Activated CD4-positive, alpha-beta T cell treated with anti-CD3 and anti-CD28 coated beads, Interleukin-2, amount 10 ng/mL, durations not matched to agents 7 days and 5 days (primary cell): ENCODE results near the gene NWD2. TPM values are rescaled to one million over a fixed set of nuclear protein-coding genes. Genes with fewer than 3 reads are reported as not detected.
"Not testable (repeated sequence)": the region's sequence is repeated elsewhere in the genome, so short reads cannot be mapped to it uniquely, and the experiment has no call there.

Experiments
- CTCF ChIA-PET: fragments of 350-600 bp; sonication (Branson Sonifier 250); formaldehyde crosslinking; loops from one replicate; lab custom pipeline; 2021; ENCODE audit warnings: antibody characterized with exemption; lab: Charles Lee
- POLR2A ChIA-PET: fragments of 350-600 bp; sonication (Branson Sonifier 250); formaldehyde crosslinking; loops from one replicate; lab custom pipeline; 2021; ENCODE audit warnings: antibody characterized with exemption; lab: Charles Lee
- DNase-seq: peaks from one replicate; pipeline ENCODE4 v3.0.0-alpha.2; 2020
- H3K27ac Mint-ChIP-seq: one replicate; pipeline ENCODE4 v1.8.0; 2021; ENCODE audit warnings: mild to moderate bottlenecking, moderate library complexity, mixed read lengths
- H3K27me3 Mint-ChIP-seq: one replicate; pipeline ENCODE4 v1.8.0; 2021; ENCODE audit warnings: mixed read lengths
- H3K36me3 Mint-ChIP-seq: one replicate; pipeline ENCODE4 v1.8.0; 2021; ENCODE audit warnings: low read depth, mixed read lengths
- H3K4me1 Mint-ChIP-seq: one replicate; pipeline ENCODE4 v1.8.0; 2021; ENCODE audit warnings: mixed read lengths
- H3K4me3 Mint-ChIP-seq: one replicate; pipeline ENCODE4 v1.8.0; 2021; ENCODE audit warnings: mild to moderate bottlenecking, moderate library complexity, mixed read lengths
- H3K9me3 Mint-ChIP-seq: one replicate; pipeline ENCODE4 v1.8.0; 2021; ENCODE audit warnings: mixed read lengths
- total RNA-seq, 2 experiments: library from RNA; stranded (reverse); gene quantifications; one replicate each; pipeline ENCODE4 v1.2.3, GENCODE V29; 2021

Gene NWD2
- total RNA-seq, 2 experiments from 2014 or later: not detected

GRCh38 chr4:37388681-37389365, 144.3 kb downstream of the NWD2 start:
- ChIA-PET POLR2A (no interaction called here), CTCF (interaction anchor here (0.7 kb wide), 1 partner anchor 15 kb away, joined by 4 read pairs; no protein-coding TSS in a partner anchor)
- H3K27me3 Mint-ChIP-seq: no peaks in the 10 kb centered on the region
- H3K9me3 Mint-ChIP-seq: no peaks in the 10 kb centered on the region
- H3K27ac Mint-ChIP-seq: no peak overlapping the region
- H3K36me3 Mint-ChIP-seq: no peaks in the 10 kb centered on the region
- no peak overlapping the region for H3K4me3 Mint-ChIP-seq
- DNase-seq: no peak
- H3K4me1 Mint-ChIP-seq: no peaks in the 10 kb centered on the region

- ChIA-PET CTCF (interaction anchor here (0.7 kb wide), 1 partner anchor 14 kb away, joined by 4 read pairs; no protein-coding TSS in a partner anchor), POLR2A (no interaction called here)
- Mint-ChIP-seq H3K4me3 (no peak overlapping the region), H3K27ac (no peak overlapping the region), H3K9me3 (no peaks in the 10 kb centered on the region), H3K36me3 (no peaks in the 10 kb centered on the region), H3K27me3 (no peaks in the 10 kb centered on the region), H3K4me1 (no peaks in the 10 kb centered on the region)
- no peak for DNase-seq
Observed at GRCh38 chr4:37389366-37389765, 144.8 kb downstream of the NWD2 start.

GRCh38 chr4:37389967-37390580, 145.5 kb downstream of the NWD2 start:
- Mint-ChIP-seq H3K4me1 (no peaks in the 10 kb centered on the region), H3K27me3 (no peaks in the 10 kb centered on the region), H3K36me3 (no peaks in the 10 kb centered on the region), H3K9me3 (no peaks in the 10 kb centered on the region), H3K4me3 (no peak overlapping the region), H3K27ac (no peak overlapping the region)
- CTCF ChIA-PET: no interaction called here
- POLR2A ChIA-PET: no interaction called here
- DNase-seq: peak; percentile 61

GRCh38 chr4:37392521-37393255, 148.1 kb downstream of the NWD2 start:
- Mint-ChIP-seq H3K36me3 (no peaks in the 10 kb centered on the region), H3K9me3 (no peaks in the 10 kb centered on the region), H3K27me3 (no peaks in the 10 kb centered on the region), H3K4me3 (no peak overlapping the region), H3K27ac (no peak overlapping the region), H3K4me1 (no peaks in the 10 kb centered on the region)
- ChIA-PET POLR2A (no interaction called here), CTCF (interaction anchor here (0.8 kb wide), 1 partner anchor 11 kb away, joined by 3 read pairs; no protein-coding TSS in a partner anchor)
- no peak for DNase-seq

GRCh38 chr4:37393321-37393720, 148.8 kb downstream of the NWD2 start:
- DNase-seq: no peak
- no peaks in the 10 kb centered on the region for H3K9me3 Mint-ChIP-seq

GRCh38 chr4:37393889-37394288, 149.3 kb downstream of the NWD2 start:
- DNase-seq: no peak
- Mint-ChIP-seq H3K27ac (no peak overlapping the region), H3K27me3 (no peaks in the 10 kb centered on the region), H3K36me3 (no peaks in the 10 kb centered on the region), H3K4me1 (no peaks in the 10 kb centered on the region), H3K4me3 (no peak overlapping the region), H3K9me3 (no peaks in the 10 kb centered on the region)
- ChIA-PET CTCF (no interaction called here), POLR2A (no interaction called here)

More at GRCh38 chr4:37393321-37393720, 148.8 kb downstream of the NWD2 start:
- Mint-ChIP-seq H3K27ac (no peak overlapping the region), H3K4me3 (no peak overlapping the region), H3K4me1 (no peaks in the 10 kb centered on the region), H3K36me3 (no peaks in the 10 kb centered on the region), H3K27me3 (no peaks in the 10 kb centered on the region)
- POLR2A ChIA-PET: no interaction called here
- CTCF ChIA-PET: no interaction called here

GRCh38 chr4:37397505-37397904, 153.0 kb downstream of the NWD2 start:
- no peak for DNase-seq
- no peaks in the 10 kb centered on the region for H3K9me3 Mint-ChIP-seq
- H3K27ac Mint-ChIP-seq: no peak overlapping the region
- peaks cover 2% of the 10 kb centered on the region for H3K27me3 Mint-ChIP-seq
- CTCF ChIA-PET: no interaction called here
- no peak overlapping the region for H3K4me3 Mint-ChIP-seq
- H3K4me1 Mint-ChIP-seq: no peaks in the 10 kb centered on the region
- no peaks in the 10 kb centered on the region for H3K36me3 Mint-ChIP-seq
- POLR2A ChIA-PET: no interaction called here

- ChIA-PET CTCF (interaction anchor here (0.9 kb wide), 1 partner anchor 10 kb away, joined by 3 read pairs; no protein-coding TSS in a partner anchor), POLR2A (no interaction called here)
- no peaks in the 10 kb centered on the region for H3K36me3 Mint-ChIP-seq
- no peaks in the 10 kb centered on the region for H3K4me1 Mint-ChIP-seq
- peaks cover 2% of the 10 kb centered on the region for H3K27me3 Mint-ChIP-seq
- DNase-seq: no peak
- H3K4me3 Mint-ChIP-seq: no peak overlapping the region
- H3K9me3 Mint-ChIP-seq: no peaks in the 10 kb centered on the region
- H3K27ac Mint-ChIP-seq: no peak overlapping the region
Observed at GRCh38 chr4:37400241-37400881, 155.8 kb downstream of the NWD2 start.

GRCh38 chr4:37407938-37408826, 163.6 kb downstream of the NWD2 start:
- POLR2A ChIA-PET, H3K36me3 Mint-ChIP-seq, H3K9me3 Mint-ChIP-seq, H3K4me1 Mint-ChIP-seq, H3K4me3 Mint-ChIP-seq, H3K27ac Mint-ChIP-seq, DNase-seq: not testable (repeated sequence)
- CTCF ChIA-PET: interaction anchor here (0.6 kb wide), 1 partner anchor 49 kb away, joined by 4 read pairs; no protein-coding TSS in a partner anchor
- peaks cover 19% of the 10 kb centered on the region for H3K27me3 Mint-ChIP-seq

GRCh38 chr4:37413612-37414011, 169.1 kb downstream of the NWD2 start:
- CTCF ChIA-PET: not testable (repeated sequence)

GRCh38 chr4:37415845-37416369, 171.4 kb downstream of the NWD2 start:
- H3K27me3 Mint-ChIP-seq: peaks cover 15% of the 10 kb centered on the region
- CTCF ChIA-PET: no interaction called here
- no peak overlapping the region for H3K4me3 Mint-ChIP-seq
- H3K9me3 Mint-ChIP-seq: peaks cover 3% of the 10 kb centered on the region
- POLR2A ChIA-PET: no interaction called here
- H3K27ac Mint-ChIP-seq: no peak overlapping the region
- H3K36me3 Mint-ChIP-seq: no peaks in the 10 kb centered on the region
- DNase-seq: no peak
- no peaks in the 10 kb centered on the region for H3K4me1 Mint-ChIP-seq

More at GRCh38 chr4:37413612-37414011, 169.1 kb downstream of the NWD2 start:
- H3K36me3 Mint-ChIP-seq, H3K4me1 Mint-ChIP-seq, POLR2A ChIA-PET, H3K4me3 Mint-ChIP-seq, H3K9me3 Mint-ChIP-seq, H3K27ac Mint-ChIP-seq, DNase-seq: not testable (repeated sequence)
- H3K27me3 Mint-ChIP-seq: peaks cover 19% of the 10 kb centered on the region

- Mint-ChIP-seq H3K4me1 (no peaks in the 10 kb centered on the region), H3K27ac (no peak overlapping the region), H3K4me3 (no peak overlapping the region), H3K9me3 (peaks cover 3% of the 10 kb centered on the region), H3K36me3 (no peaks in the 10 kb centered on the region), H3K27me3 (peaks cover 15% of the 10 kb centered on the region)
- DNase-seq: no peak
- CTCF ChIA-PET: interaction anchor here (0.6 to 1.2 kb wide), 3 partner anchors 13 to 1552 kb away, joined by 3 to 4 read pairs (median 3); no protein-coding TSS in a partner anchor
- POLR2A ChIA-PET: no interaction called here
Observed at GRCh38 chr4:37421614-37422013, 177.1 kb downstream of the NWD2 start.
